ENCODE measurements around the gene ZNF451.

DNA sequence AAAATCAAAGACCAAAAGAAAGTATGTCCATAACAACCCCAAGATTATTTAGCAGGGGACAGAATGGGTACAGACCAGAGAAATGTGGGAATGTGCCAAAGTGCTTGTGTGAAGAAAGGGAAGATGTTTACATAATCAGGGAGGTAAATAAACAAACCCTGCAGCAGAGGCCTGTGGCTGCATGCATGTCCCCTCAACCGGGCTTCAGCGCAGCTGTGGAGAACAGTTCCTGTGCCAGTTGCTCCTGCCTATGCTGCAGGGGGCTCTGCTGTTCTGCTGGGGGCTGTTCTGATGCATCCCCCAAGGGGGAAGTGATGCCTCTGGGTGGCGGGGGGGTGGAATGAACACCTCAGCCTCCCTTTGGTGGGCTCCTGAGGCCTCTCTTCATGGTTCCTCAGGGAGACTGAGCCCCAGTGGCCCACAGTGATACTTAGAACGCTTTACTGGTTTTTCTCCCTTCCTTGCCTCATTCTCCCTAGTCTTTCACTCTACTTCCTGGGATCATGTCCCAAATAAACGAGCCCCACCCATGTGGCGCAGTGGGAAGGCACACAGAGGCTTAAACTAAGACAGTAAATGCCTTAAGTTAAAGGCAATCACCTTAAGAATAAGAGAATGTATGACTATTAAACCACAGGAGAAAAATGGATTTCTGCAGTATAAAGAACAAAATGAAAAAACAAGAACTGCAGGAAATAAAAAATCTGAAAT, 109.1 kb downstream of the ZNF451 start:
- no peak for TF ChIP-seq EP300 (IDR thresholded peaks at IDR 0.05)
- TF ChIP-seq, protein P1, sequence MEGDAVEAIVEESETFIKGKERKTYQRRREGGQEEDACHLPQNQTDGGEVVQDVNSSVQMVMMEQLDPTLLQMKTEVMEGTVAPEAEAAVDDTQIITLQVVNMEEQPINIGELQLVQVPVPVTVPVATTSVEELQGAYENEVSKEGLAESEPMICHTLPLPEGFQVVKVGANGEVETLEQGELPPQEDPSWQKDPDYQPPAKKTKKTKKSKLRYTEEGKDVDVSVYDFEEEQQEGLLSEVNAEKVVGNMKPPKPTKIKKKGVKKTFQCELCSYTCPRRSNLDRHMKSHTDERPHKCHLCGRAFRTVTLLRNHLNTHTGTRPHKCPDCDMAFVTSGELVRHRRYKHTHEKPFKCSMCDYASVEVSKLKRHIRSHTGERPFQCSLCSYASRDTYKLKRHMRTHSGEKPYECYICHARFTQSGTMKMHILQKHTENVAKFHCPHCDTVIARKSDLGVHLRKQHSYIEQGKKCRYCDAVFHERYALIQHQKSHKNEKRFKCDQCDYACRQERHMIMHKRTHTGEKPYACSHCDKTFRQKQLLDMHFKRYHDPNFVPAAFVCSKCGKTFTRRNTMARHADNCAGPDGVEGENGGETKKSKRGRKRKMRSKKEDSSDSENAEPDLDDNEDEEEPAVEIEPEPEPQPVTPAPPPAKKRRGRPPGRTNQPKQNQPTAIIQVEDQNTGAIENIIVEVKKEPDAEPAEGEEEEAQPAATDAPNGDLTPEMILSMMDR (IDR thresholded peaks at IDR 0.05), result no peak

All from tibial nerve (tissue), 4 donors.